GM21526 (cell line): ENCODE data around the gene ZNF575.
A peak's percentile ranks its signal among the peaks of the same experiment; 100 is the strongest.

Experiments
- ATAC-seq: cut with Tn5 transposase; IDR thresholded peaks from one replicate; pipeline ENCODE4 v1.9.1; 2021; ENCODE audit warnings: moderate library complexity; ENCODE audit not compliant: unreplicated experiment, low FRiP score

ZNF575 gene, protein sequence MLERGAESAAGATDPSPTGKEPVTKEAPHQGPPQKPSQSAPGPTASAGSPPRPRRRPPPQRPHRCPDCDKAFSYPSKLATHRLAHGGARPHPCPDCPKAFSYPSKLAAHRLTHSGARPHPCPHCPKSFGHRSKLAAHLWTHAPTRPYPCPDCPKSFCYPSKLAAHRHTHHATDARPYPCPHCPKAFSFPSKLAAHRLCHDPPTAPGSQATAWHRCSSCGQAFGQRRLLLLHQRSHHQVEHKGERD

GRCh38 chr19:43532962-43533545 lies at the start of gene ZNF575:
ZNF575 (plus strand) TSS chr19:43533188; CDS start chr19:43534423, 1,235 bp downstream.
- ATAC-seq, result peak; percentile 55

DNA sequence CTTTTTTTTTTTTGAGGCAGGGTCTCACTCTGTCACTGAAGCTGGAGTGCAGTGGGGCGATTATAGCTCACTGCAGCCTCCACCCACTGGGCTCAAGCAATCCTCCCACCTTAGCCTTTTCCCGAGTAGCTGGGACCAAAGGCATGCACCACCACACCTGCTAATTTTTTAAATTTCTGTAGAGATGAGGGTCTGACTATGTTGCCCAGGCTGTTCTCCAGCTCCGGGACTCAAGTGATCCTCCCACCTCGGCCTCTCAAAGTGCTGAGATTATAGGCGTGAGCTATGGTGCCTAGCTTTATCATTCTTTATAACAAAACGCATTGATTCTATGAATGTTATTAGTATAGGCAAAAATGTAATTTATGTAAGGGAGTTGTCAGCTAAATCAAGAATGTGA lies 49.7 kb upstream of the ZNF575 start:
- no peak for ATAC-seq

- no peak for ATAC-seq
These were observed 47.0 kb upstream of the ZNF575 start for GRCh38 chr19:43485951-43486350.

- ATAC-seq, result no peak
These were observed 46.6 kb upstream of the ZNF575 start for GRCh38 chr19:43486412-43486811.

GRCh38 chr19:43488179-43488578 lies 44.8 kb upstream of the ZNF575 start:
- ATAC-seq, result no peak

DNA sequence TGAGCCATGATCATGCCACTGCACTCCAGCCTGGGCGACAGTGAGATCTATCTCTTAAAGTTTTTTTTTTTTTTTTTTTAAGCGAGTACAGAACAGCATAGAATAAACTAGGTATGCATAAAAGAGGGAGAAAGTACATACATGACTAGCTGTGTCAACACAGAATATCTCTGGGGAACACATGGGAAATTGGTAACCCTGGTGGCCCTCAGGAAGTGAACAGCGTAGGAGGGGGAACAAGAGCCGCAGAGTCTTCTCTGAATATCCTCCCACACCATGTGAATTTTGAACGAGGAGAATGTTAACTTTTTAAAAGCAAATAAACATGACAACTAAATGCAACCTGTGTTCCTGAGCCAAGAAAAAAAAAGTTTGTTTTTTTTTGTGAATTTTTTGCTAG lies 43.7 kb upstream of the ZNF575 start:
- no peak for ATAC-seq

DNA sequence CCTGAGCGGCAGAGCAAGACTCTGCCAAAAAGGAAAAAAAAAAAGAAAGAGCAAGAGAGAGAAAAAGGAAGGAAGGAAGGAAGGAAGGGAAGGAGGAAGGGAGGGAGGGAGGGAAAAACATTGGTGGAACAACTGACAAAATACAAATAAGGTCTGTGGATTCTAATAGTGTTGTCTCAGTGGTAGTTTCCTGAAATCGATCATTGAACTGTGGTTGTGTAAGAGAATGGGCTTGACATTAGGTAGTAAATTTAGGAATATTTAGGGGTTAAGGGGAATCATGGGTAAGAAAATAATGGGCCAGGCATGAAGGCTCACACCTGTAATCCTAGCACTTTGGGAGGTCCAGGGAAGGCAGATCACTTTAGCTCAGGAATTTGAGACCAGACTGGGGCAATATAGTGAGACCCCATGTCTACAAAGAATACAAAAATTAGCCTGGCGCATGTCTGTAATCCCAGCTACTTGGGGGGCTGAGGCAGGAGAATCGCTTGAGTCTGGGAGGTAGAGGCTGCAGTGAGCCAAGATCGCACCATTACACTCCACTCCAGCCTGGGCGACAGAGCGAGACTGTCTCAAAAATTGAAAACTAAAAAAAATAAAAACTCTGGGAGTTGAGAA lies 42.9 kb upstream of the ZNF575 start:
- no peak for ATAC-seq

GRCh38 chr19:43490759-43491158 lies 42.2 kb upstream of the ZNF575 start:
- ATAC-seq, result no peak

GRCh38 chr19:43495082-43495481 lies 37.9 kb upstream of the ZNF575 start:
- no peak for ATAC-seq

- no peak for ATAC-seq
These were observed 36.0 kb upstream of the ZNF575 start for GRCh38 chr19:43496960-43497359.

GRCh38 chr19:43498233-43498842 lies 34.6 kb upstream of the ZNF575 start:
- ATAC-seq, result no peak

DNA sequence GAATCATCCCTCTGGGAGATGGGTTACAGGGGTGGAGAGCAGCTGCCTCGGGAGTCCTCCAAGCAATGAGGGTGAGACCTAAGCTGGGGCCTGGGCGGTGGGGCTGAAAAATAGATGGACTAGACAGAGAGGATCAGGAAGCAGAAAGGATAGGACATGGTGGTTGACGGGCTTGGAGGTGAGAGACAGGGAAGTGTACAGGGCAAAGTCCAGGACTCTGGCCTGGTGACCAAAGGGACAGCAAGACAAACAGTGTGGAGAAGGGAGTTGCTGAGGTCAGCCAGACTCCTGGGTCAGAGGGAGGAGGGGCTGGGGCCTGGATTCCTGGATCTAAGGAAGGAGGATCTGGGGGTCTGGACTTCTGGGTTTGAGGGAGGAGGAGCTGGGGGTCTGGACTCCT lies 33.9 kb upstream of the ZNF575 start:
- no peak for ATAC-seq

- no peak for ATAC-seq
These were observed 31.1 kb upstream of the ZNF575 start for GRCh38 chr19:43501661-43502418.

GRCh38 chr19:43502419-43502976 lies 30.5 kb upstream of the ZNF575 start:
- ATAC-seq, result no peak

DNA sequence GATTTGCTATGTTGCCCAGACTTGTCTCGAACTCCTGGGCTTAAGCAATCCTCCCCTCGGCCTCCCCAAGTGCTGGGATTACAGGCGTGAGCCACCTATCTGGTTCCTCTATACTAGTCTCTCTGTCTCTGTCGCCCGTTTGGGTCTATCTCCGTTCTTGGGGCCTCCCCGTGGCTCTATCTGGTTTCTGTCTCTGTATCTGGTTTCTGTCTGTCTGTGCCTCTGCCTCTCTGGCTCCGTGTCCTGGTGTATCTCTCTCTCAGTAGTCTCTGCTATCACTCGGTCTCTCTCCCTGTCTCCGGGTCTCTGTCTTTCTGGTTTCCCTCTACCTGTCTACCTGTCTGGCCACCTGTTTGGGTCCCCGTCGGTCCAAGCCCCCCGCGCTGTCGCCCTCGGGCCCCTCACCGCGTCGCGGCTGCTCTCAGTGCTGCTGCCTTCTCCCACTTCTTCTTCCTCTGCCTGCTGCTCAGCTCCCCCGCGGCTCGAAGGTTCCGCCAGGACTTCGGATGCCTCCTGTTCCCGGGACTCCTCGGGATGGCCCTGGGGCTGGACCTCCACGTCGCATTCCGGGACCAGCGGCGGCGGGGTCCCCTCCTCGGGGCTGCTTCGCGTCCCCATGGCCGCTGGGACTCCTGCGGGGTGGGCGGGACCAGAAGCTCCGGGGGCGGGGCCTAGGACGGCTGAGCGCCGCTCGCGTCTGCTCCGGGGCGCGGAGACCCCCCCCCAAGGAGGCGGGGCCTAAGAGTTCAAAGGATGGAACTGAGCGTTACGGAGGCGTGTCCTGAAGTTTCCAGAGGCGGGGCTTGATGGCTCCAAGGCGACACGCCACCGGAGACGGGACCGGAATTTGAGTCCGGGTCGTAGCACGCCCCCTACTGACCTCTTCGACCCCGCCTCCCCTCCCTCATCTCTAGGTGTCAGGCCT lies 29.2 kb upstream of the ZNF575 start:
- ATAC-seq, result peak; percentile 87

- peak; percentile 26 for ATAC-seq
These were observed 28.4 kb upstream of the ZNF575 start, which contains the start of gene PHLDB3 for GRCh38 chr19:43504426-43505185. PHLDB3 (minus strand) TSS chr19:43504746; CDS start chr19:43504118, 628 bp downstream.

GRCh38 chr19:43505186-43505456 lies 27.9 kb upstream of the ZNF575 start:
- no peak for ATAC-seq

DNA sequence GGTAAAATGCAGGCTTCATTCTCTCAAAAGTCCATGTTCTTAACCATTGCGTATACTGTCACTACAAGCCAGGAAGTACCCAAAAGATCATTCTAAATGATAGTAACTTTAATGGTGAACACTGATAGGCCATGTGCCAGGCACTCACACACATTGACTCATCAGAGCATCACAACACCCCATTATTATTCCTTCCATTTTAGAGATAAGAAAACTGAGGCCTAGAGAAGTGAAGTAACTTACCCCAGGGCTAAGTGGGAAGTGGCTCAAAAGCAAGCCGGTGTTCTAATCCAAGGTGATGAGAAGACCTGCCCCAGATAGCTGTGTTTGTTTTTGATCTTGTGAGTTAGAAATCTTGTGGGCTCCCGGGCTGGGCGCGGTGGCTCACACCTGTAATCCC lies 27.0 kb upstream of the ZNF575 start:
- ATAC-seq, result no peak

DNA sequence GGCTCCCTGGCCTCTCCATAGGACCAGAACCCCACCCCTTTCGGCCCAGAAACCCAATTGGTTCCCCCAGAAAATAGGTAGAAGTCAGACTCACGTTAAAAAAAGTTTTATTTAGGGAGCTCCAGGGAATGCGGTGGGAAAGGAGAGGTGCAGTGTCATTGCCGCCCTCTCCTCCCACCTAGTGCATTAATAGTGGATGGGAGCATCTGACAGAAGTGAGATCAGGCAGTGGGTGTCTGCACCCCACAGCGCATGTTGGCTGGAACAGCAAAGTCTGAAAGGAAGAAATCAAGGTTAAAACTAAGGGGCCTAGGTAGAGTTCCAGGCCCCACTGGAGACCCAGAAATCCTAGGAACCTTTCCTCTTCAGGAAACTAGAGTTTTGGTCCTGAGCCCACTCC lies 26.4 kb upstream of the ZNF575 start:
- no peak for ATAC-seq
